GM23338 (cell line): Measurements from ENCODE around the gene DNAJC15. TPM values are rescaled to one million over a fixed set of nuclear protein-coding genes. Genes with fewer than 3 reads are reported as not detected.

ENCODE experiments used
- ATAC-seq: fragments of 200-7000 bp; cut with Tn5 transposase; 3 replicates; pipeline ENCODE4 v1.9.1; 2020
- DNase-seq: peaks from one replicate; pipeline ENCODE4 v3.0.0-alpha.2; 2015; ENCODE audit warnings: low spot score
- H2AFZ ChIP-seq: fragments of 200-600 bp; sonication (generic); 2 replicates; pipeline ENCODE4 v1.8.0; 2016; ENCODE audit warnings: antibody characterized with exemption, mild to moderate bottlenecking, moderate library complexity
- H3F3A ChIP-seq: fragments of 200-600 bp; sonication (generic); replicated peaks from 2 replicates; pipeline ENCODE4 v1.8.0; 2017; ENCODE audit warnings: antibody characterized with exemption, mixed run types, low read depth
- H3K27ac ChIP-seq: fragments of 200-600 bp; sonication (generic); 2 replicates; pipeline ENCODE4 v1.6.1; 2016; ENCODE audit warnings: low read depth
- H3K27me3 ChIP-seq: fragments of 200-600 bp; sonication (generic); 2 replicates; pipeline ENCODE4 v1.8.0; 2016; ENCODE audit warnings: mild to moderate bottlenecking, mixed run types, moderate library complexity; ENCODE audit not compliant: insufficient read depth
- H3K36me3 ChIP-seq: fragments of 200-600 bp; sonication (generic); 2 replicates; pipeline ENCODE4 v1.8.0; 2016; ENCODE audit warnings: mild to moderate bottlenecking; ENCODE audit not compliant: insufficient read depth
- H3K4me1 ChIP-seq: fragments of 200-600 bp; sonication (generic); 2 replicates; pipeline ENCODE4 v1.8.0; 2016; ENCODE audit warnings: mild to moderate bottlenecking, moderate library complexity; ENCODE audit not compliant: insufficient read depth
- H3K4me2 ChIP-seq: fragments of 200-600 bp; sonication (generic); 2 replicates; pipeline ENCODE4 v1.7.1; 2017; ENCODE audit warnings: mixed run types
- H3K4me3 ChIP-seq: fragments of 200-600 bp; sonication (generic); 2 replicates; pipeline ENCODE4 v1.6.1; 2016; ENCODE audit warnings: mixed run types
- H3K79me2 ChIP-seq: fragments of 200-600 bp; sonication (generic); replicated peaks from 2 replicates; pipeline ENCODE4 v1.8.0; 2017; ENCODE audit warnings: mild to moderate bottlenecking; ENCODE audit not compliant: insufficient read depth
- H3K9me2 ChIP-seq: fragments of 200-600 bp; sonication (generic); 2 replicates; pipeline ENCODE4 v1.8.0; 2017; ENCODE audit not compliant: insufficient read depth
- H4K20me1 ChIP-seq: fragments of 200-600 bp; sonication (generic); replicated peaks from 2 replicates; pipeline ENCODE4 v1.8.0; 2017; ENCODE audit warnings: mild to moderate bottlenecking; ENCODE audit not compliant: insufficient read depth
- H3K27ac Mint-ChIP-seq: 2 replicates; pipeline ENCODE4 v1.8.0; 2020; ENCODE audit warnings: inconsistent platforms, mild to moderate bottlenecking, moderate library complexity, mixed read lengths
- H3K27me3 Mint-ChIP-seq: 3 replicates; pipeline ENCODE4 v1.8.0; 2022; ENCODE audit warnings: low read depth, mild to moderate bottlenecking, moderate library complexity, mixed read lengths, inconsistent platforms; ENCODE audit not compliant: insufficient read depth, poor library complexity
- H3K36me3 Mint-ChIP-seq: 3 replicates; pipeline ENCODE4 v1.8.0; 2021; ENCODE audit warnings: low read depth, mild to moderate bottlenecking, inconsistent platforms, moderate library complexity, mixed read lengths
- H3K4me1 Mint-ChIP-seq: 3 replicates; pipeline ENCODE4 v1.8.0; 2020; ENCODE audit warnings: mild to moderate bottlenecking, inconsistent platforms, mixed read lengths
- H3K4me3 Mint-ChIP-seq: 3 replicates; pipeline ENCODE4 v1.8.0; 2021; ENCODE audit warnings: moderate library complexity, mild to moderate bottlenecking, inconsistent platforms, mixed read lengths
- H3K9me3 Mint-ChIP-seq: 3 replicates; pipeline ENCODE4 v1.8.0; 2020; ENCODE audit warnings: moderate library complexity, mild to moderate bottlenecking, inconsistent platforms, mixed read lengths
- CREB1 ChIP-seq: fragments of 250-450 bp; sonication (Bioruptor Pico); IDR thresholded peaks from 2 replicates; pipeline ENCODE4 v1.5.0; 2020; ENCODE audit warnings: low read depth, mild to moderate bottlenecking, moderate library complexity
- CTCF ChIP-seq, 2 experiments: fragments of 200-600 bp in 1 of 2; sonication (generic) in 1 of 2; conservative IDR thresholded peaks; 2 replicates each; pipeline versions ENCODE4 v1.5.1 to v1.6.1; 2016 to 2017; ENCODE audit warnings: antibody characterized with exemption in 2 of 2, low read depth in 2 of 2, mild to moderate bottlenecking in 2 of 2, moderate library complexity in 1 of 2
- EZH2 ChIP-seq: fragments of 200-600 bp; sonication (generic); IDR thresholded peaks from one replicate; pipeline ENCODE4 v1.8.0; 2017; ENCODE audit warnings: antibody characterized with exemption, mild to moderate bottlenecking, low read depth; ENCODE audit not compliant: unreplicated experiment
- EZH2phosphoT487 ChIP-seq: fragments of 200-600 bp; sonication (generic); IDR thresholded peaks from one replicate; pipeline ENCODE4 v1.8.1; 2018; ENCODE audit warnings: antibody characterized with exemption; ENCODE audit not compliant: unreplicated experiment
- JUNB ChIP-seq: IDR thresholded peaks from one replicate; pipeline ENCODE4 v1.6.1; 2016; ENCODE audit warnings: antibody characterized with exemption; ENCODE audit not compliant: unreplicated experiment
- NANOG ChIP-seq: IDR thresholded peaks from 2 replicates; pipeline ENCODE4 v1.6.1; 2016; ENCODE audit warnings: antibody characterized with exemption, borderline replicate concordance
- POLR2AphosphoS5 ChIP-seq: IDR thresholded peaks from 2 replicates; pipeline ENCODE4 v1.6.1; 2016; ENCODE audit warnings: antibody characterized with exemption, low read depth
- STAT1 ChIP-seq: IDR thresholded peaks from one replicate; pipeline ENCODE4 v1.6.1; 2016; ENCODE audit warnings: antibody characterized with exemption; ENCODE audit not compliant: unreplicated experiment
- ZNF114 ChIP-seq: fragments of 250-450 bp; sonication (Bioruptor Pico); IDR thresholded peaks from 2 replicates; pipeline ENCODE4 v1.5.0; 2020; ENCODE audit warnings: mild to moderate bottlenecking, moderate library complexity
- polyA plus RNA-seq: library from polyadenylated mRNA; unstranded; fragments of >200 nt; fragmentation: Nextera tagmentation; extraction: Ambion mirVana; gene quantifications from 2 replicates; pipeline ENCODE4 v1.2.1, GENCODE V29; 2016
- total RNA-seq: library from RNA; depleted of rRNA; stranded (reverse); fragments of >200 nt; shearing (Covaris generic); gene quantifications from 2 replicates; pipeline ENCODE4 v1.2.3, GENCODE V29; 2014
- TF ChIP-seq, protein P1 (sequence below): IDR thresholded peaks from one replicate; pipeline ENCODE4 v1.6.1; 2018; ENCODE audit warnings: antibody characterized with exemption; ENCODE audit not compliant: unreplicated experiment
- TF ChIP-seq, protein P2 (sequence below): IDR thresholded peaks from 2 replicates; pipeline ENCODE4 v1.6.1; 2016; ENCODE audit warnings: antibody characterized with exemption

DNAJC15 gene
- total and polyA plus RNA-seq, 2 experiments from 2014 or later, result 11.4 to 80.4 TPM

GRCh38 chr13:43009506-43009905 is 13.9 kb upstream of the DNAJC15 start:
- H3F3A ChIP-seq, result no peaks in the 10 kb centered on the region
- H3K27ac ChIP-seq, result no peak overlapping the region
- Mint-ChIP-seq H3K36me3 (no peaks in the 10 kb centered on the region), H3K4me3 (no peak overlapping the region), H3K4me1 (peaks cover 13% of the 10 kb centered on the region; the same call in 2 of the 3 replicates), H3K27me3 (peaks cover 2% of the 10 kb centered on the region), H3K27ac (no peak overlapping the region), H3K9me3 (no peaks in the 10 kb centered on the region)
- H3K4me2 ChIP-seq, result no peak overlapping the region
- H4K20me1 ChIP-seq, result no peaks in the 10 kb centered on the region
- H3K36me3 ChIP-seq, result no peaks in the 10 kb centered on the region
- H3K27me3 ChIP-seq, result no peaks in the 10 kb centered on the region
- no peak for DNase-seq
- H3K4me3 ChIP-seq, result no peak overlapping the region
- H3K79me2 ChIP-seq, result no peaks in the 10 kb centered on the region
- no peaks in the 10 kb centered on the region for H3K9me2 ChIP-seq
- peaks cover 6% of the 10 kb centered on the region; the same call in 1 of the 2 replicates for H3K4me1 ChIP-seq
- H2AFZ ChIP-seq, result no peak overlapping the region
- TF ChIP-seq EZH2 (no peak), EZH2phosphoT487 (no peak), STAT1 (no peak)
- no peak for ATAC-seq

GRCh38 chr13:43014162-43014561 is 9.2 kb upstream of the DNAJC15 start:
- ATAC-seq (no peak), DNase-seq (no peak)
- Mint-ChIP-seq H3K4me1 (no peaks in the 10 kb centered on the region), H3K4me3 (no peak overlapping the region), H3K9me3 (no peaks in the 10 kb centered on the region; the same call in 2 of the 3 replicates), H3K36me3 (no peaks in the 10 kb centered on the region), H3K27me3 (no peaks in the 10 kb centered on the region), H3K27ac (no peak overlapping the region)
- H3K4me2 ChIP-seq, result no peak overlapping the region
- no peaks in the 10 kb centered on the region for H3K4me1 ChIP-seq
- no peak overlapping the region for H3K4me3 ChIP-seq
- H3K27ac ChIP-seq, result no peak overlapping the region
- no peaks in the 10 kb centered on the region for H3K27me3 ChIP-seq
- no peaks in the 10 kb centered on the region for H4K20me1 ChIP-seq
- no peaks in the 10 kb centered on the region for H3F3A ChIP-seq
- H2AFZ ChIP-seq, result no peak overlapping the region
- H3K9me2 ChIP-seq, result no peaks in the 10 kb centered on the region
- no peaks in the 10 kb centered on the region for H3K79me2 ChIP-seq
- no peaks in the 10 kb centered on the region for H3K36me3 ChIP-seq
- TF ChIP-seq, protein P1, sequence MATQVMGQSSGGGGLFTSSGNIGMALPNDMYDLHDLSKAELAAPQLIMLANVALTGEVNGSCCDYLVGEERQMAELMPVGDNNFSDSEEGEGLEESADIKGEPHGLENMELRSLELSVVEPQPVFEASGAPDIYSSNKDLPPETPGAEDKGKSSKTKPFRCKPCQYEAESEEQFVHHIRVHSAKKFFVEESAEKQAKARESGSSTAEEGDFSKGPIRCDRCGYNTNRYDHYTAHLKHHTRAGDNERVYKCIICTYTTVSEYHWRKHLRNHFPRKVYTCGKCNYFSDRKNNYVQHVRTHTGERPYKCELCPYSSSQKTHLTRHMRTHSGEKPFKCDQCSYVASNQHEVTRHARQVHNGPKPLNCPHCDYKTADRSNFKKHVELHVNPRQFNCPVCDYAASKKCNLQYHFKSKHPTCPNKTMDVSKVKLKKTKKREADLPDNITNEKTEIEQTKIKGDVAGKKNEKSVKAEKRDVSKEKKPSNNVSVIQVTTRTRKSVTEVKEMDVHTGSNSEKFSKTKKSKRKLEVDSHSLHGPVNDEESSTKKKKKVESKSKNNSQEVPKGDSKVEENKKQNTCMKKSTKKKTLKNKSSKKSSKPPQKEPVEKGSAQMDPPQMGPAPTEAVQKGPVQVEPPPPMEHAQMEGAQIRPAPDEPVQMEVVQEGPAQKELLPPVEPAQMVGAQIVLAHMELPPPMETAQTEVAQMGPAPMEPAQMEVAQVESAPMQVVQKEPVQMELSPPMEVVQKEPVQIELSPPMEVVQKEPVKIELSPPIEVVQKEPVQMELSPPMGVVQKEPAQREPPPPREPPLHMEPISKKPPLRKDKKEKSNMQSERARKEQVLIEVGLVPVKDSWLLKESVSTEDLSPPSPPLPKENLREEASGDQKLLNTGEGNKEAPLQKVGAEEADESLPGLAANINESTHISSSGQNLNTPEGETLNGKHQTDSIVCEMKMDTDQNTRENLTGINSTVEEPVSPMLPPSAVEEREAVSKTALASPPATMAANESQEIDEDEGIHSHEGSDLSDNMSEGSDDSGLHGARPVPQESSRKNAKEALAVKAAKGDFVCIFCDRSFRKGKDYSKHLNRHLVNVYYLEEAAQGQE, result no peak
- TF ChIP-seq JUNB (no peak), ZNF114 (CRISPR knock-in tag) (no peak), STAT1 (no peak), CTCF (conservative IDR thresholded peaks at IDR 0.05; ENCODE audit: low read depth in 2 of 2) (no peak), CREB1 (CRISPR knock-in tag) (no peak), NANOG (no peak), EZH2phosphoT487 (no peak), POLR2AphosphoS5 (no peak)
- TF ChIP-seq, protein P2, sequence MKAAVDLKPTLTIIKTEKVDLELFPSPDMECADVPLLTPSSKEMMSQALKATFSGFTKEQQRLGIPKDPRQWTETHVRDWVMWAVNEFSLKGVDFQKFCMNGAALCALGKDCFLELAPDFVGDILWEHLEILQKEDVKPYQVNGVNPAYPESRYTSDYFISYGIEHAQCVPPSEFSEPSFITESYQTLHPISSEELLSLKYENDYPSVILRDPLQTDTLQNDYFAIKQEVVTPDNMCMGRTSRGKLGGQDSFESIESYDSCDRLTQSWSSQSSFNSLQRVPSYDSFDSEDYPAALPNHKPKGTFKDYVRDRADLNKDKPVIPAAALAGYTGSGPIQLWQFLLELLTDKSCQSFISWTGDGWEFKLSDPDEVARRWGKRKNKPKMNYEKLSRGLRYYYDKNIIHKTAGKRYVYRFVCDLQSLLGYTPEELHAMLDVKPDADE, result no peak
